ENCODE data around the gene XXYLT1. TPM values are rescaled to one million over a fixed set of nuclear protein-coding genes. Genes with fewer than 3 reads are reported as not detected.
A peak's percentile ranks its signal among the peaks of the same experiment; 100 is the strongest.

XXYLT1 gene
- total and polyA plus RNA-seq, 12 donors = 6.2 to 14.6 (median 9.3) TPM

DNA sequence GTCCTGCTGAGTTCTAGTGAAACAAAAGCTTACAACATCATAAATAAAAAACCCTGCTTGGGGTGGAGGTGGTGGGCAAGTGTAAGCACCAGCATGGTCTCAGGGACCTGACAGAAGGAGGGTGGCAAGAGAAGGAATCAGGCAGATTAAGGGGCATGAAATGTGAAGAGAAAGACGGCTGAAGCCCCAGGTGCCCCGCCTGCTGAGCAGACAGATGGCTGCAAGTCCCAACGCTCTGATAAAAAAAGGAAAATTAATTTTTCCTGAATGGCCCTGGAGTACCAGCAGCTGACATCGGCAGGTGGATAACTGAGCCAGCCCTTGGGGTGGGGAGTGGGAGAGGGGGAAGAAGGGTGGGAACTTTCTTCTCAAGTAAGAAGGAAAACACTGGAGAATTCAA lies 137.9 kb downstream of the XXYLT1 start:
- WGBS, 4 donors = 81 to 88% (median 85%) methylated on average over 4 of the region's 4 CpGs
- no peak for TF ChIP-seq POLR2A (IDR thresholded peaks at IDR 0.05)
- TF ChIP-seq, protein P1, sequence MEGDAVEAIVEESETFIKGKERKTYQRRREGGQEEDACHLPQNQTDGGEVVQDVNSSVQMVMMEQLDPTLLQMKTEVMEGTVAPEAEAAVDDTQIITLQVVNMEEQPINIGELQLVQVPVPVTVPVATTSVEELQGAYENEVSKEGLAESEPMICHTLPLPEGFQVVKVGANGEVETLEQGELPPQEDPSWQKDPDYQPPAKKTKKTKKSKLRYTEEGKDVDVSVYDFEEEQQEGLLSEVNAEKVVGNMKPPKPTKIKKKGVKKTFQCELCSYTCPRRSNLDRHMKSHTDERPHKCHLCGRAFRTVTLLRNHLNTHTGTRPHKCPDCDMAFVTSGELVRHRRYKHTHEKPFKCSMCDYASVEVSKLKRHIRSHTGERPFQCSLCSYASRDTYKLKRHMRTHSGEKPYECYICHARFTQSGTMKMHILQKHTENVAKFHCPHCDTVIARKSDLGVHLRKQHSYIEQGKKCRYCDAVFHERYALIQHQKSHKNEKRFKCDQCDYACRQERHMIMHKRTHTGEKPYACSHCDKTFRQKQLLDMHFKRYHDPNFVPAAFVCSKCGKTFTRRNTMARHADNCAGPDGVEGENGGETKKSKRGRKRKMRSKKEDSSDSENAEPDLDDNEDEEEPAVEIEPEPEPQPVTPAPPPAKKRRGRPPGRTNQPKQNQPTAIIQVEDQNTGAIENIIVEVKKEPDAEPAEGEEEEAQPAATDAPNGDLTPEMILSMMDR (IDR thresholded peaks at IDR 0.05) = no peak
- intact Hi-C loops (cut with DNase I) = no loop called here

DNA sequence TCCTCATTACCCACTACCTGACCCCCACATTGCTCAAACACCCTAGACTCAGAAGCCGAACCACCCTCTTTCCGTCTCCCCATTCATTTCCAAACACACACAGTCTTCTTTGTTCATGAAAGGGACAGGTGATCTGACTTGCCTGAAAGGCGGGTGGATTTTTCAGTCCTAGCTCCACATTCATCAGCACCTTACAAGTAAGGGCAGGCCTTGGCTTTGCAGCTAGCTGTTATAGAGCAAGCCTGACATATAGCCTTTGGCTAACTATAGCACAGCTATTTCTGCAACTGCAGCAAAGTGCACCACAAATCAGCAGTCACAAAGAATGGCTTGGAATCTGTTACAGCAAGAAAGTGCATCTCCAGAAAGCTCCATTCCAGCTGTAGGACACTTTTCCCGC lies 139.8 kb downstream of the XXYLT1 start:
- H3K9me3 ChIP-seq (replicated peaks in 1 of 3) = no peaks in the 10 kb centered on the region
- no peaks in the 10 kb centered on the region for H3K4me1 ChIP-seq (replicated peaks in 1 of 2)
- TF ChIP-seq, protein P1 (IDR thresholded peaks at IDR 0.05) = no peak
- TF ChIP-seq POLR2A (IDR thresholded peaks at IDR 0.05) = no peak
- 94 to 99% (median 98%) methylated on average over 4 of the region's 4 CpGs for WGBS, 4 donors
- H3K4me3 ChIP-seq = no peak overlapping the region
- H3K27me3 ChIP-seq = no peaks in the 10 kb centered on the region
- DNase-seq = no peak
- H3K36me3 ChIP-seq (replicated peaks in 1 of 2) = no peaks in the 10 kb centered on the region
- H3K27ac ChIP-seq = no peak overlapping the region
- intact Hi-C loops (cut with DNase I) = no loop called here

More for the DNA sequence above, 137.9 kb downstream of the XXYLT1 start:
- no peak for DNase-seq
- H3K27ac ChIP-seq = peak overlapping the region in 1 of 5 donors; percentile 19
- no peaks in the 10 kb centered on the region for H3K4me1 ChIP-seq (replicated peaks in 1 of 2)
- no peaks in the 10 kb centered on the region for H3K9me3 ChIP-seq (replicated peaks in 1 of 3)
- no peak overlapping the region for H3K4me3 ChIP-seq
- no peaks in the 10 kb centered on the region for H3K36me3 ChIP-seq (replicated peaks in 1 of 2)
- H3K27me3 ChIP-seq = no peaks in the 10 kb centered on the region

DNA sequence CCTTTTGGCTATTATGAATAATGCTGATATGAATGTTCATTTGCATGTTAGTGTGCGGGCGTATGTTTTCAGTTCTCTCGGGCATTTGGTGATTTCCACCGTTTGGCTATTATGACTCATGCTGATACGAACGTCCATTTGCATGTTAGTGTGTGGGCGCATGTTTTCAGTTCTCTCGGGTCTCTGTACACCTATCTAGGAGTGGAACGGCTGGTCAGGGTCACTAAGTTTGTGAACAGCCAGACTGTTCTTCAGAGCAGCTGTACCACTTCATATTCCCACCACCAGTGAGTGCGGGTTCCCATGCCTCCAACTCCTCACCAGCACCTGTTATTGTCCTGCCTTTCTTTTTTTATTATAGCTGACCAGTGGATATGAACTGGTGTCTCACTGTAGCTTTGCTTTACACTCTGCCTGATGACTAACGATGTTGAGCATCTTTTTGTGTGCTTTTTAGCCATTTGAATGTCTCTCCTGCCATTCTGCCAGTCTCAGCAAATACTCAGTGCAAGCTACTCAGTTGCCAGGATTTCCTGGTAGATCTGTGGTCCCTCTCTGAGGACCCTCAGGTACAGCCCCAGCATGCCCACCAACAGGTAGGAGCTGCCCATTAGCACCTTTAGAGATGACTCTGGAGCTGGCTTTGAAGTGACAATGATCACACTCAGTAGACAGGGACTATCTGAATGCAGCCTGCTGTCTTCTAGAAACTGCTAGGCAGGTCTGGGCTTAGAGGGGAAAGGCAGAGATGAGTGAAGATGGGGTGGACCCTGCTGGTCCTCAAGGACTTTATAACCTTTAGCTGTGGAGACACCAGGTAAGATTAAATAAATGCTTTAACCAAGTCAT lies 141.1 kb downstream of the XXYLT1 start:
- no peak for TF ChIP-seq POLR2A (IDR thresholded peaks at IDR 0.05)
- TF ChIP-seq, protein P1 (IDR thresholded peaks at IDR 0.05) = no peak
- Histone ChIP-seq H3K4me3 (no peak overlapping the region), H3K4me1 (replicated peaks in 1 of 2) (no peaks in the 10 kb centered on the region), H3K36me3 (replicated peaks in 1 of 2) (no peaks in the 10 kb centered on the region), H3K27ac (no peak overlapping the region), H3K27me3 (no peaks in the 10 kb centered on the region), H3K9me3 (replicated peaks in 1 of 3) (no peaks in the 10 kb centered on the region)
- 79 to 91% (median 88%) methylated on average over 11 of the region's 11 CpGs for WGBS, 4 donors
- intact Hi-C loops (cut with DNase I) = no loop called here
- no peak for DNase-seq

DNA sequence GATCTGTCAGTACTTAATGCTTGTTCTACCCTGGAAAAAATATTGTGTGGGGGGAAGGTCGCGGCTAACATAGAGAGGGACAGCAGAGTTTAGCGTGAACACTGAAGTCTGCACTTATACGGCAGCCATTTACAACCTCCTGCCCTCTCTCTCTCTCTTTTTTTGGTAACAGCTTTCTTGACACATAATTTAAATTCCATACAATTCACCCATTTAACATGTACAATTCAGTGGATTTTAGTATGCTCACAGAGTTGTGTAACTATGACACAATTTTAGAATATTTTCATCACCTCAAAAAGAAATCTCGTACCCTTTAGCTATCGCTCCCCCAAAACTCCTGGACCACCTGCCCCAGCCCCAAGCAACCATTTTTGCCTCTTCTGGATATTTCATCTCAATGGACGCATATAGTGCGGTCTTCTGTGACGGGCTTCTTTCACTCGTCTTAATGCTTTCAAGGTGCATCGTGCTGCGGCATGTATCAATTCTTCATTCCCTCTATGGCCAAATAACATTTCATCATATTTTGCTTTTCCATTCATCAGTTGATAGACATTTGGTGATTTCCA lies 141.8 kb downstream of the XXYLT1 start:
- no peaks in the 10 kb centered on the region for H3K27me3 ChIP-seq
- H3K36me3 ChIP-seq (replicated peaks in 1 of 2) = no peaks in the 10 kb centered on the region
- H3K4me1 ChIP-seq (replicated peaks in 1 of 2) = no peaks in the 10 kb centered on the region
- intact Hi-C loops (cut with DNase I) = no loop called here
- H3K27ac ChIP-seq = no peak overlapping the region
- no peak for TF ChIP-seq POLR2A (IDR thresholded peaks at IDR 0.05)
- TF ChIP-seq, protein P1 (IDR thresholded peaks at IDR 0.05) = no peak
- H3K4me3 ChIP-seq = no peak overlapping the region
- no peak for DNase-seq
- no peaks in the 10 kb centered on the region for H3K9me3 ChIP-seq (replicated peaks in 1 of 3)
- 89 to 91% (median 90%) methylated on average over 12 of the region's 12 CpGs for WGBS, 4 donors

Data from adrenal gland (tissue), 12 donors.